H1 (cell line): ENCODE data around the gene HTR6. TPM values are rescaled to one million over a fixed set of nuclear protein-coding genes. Genes with fewer than 3 reads are reported as not detected.

Experiments
- CTCF ChIA-PET: fragments of 300-600 bp; sonication (Branson Sonifier 250); formaldehyde crosslinking; loops from one replicate; lab custom pipeline; 2021; ENCODE audit not compliant: partially characterized antibody; lab: Charles Lee
- POLR2A ChIA-PET: fragments of 300-600 bp; sonication (Branson Sonifier 250); formaldehyde crosslinking; loops from one replicate; lab custom pipeline; 2021; ENCODE audit warnings: inconsistent platforms; ENCODE audit not compliant: partially characterized antibody; lab: Charles Lee
- DNase-seq, 2 experiments: peaks; one replicate each; pipeline versions ENCODE4 v3.0.0 to v3.0.0-alpha.2; 2010 to 2022; ENCODE audit warnings: low spot score in 2 of 2, low read depth in 1 of 2, mixed read lengths in 1 of 2
- FAIRE-seq: peaks from 2 replicates; lab custom pipeline; 2011; peaks lifted over from hg19 to GRCh38; lab: Jason Lieb, UNC
- H2AFZ ChIP-seq: 2 replicates; pipeline ENCODE4 v1.8.1; 2012; ENCODE audit warnings: low read length, inconsistent platforms
- H2AK5ac ChIP-seq: 2 replicates; pipeline ENCODE4 v1.6.1; 2013; ENCODE audit warnings: low read depth, low read length
- H2BK120ac ChIP-seq: replicated peaks from 2 replicates; pipeline ENCODE3; 2013; ENCODE audit warnings: low read depth, low read length, inconsistent platforms
- H2BK12ac ChIP-seq: 2 replicates; pipeline ENCODE4 v1.6.1; 2013; ENCODE audit warnings: low read depth, low read length
- H2BK15ac ChIP-seq: 2 replicates; pipeline ENCODE4 v1.6.1; 2013; ENCODE audit warnings: low read length
- H2BK20ac ChIP-seq: 2 replicates; pipeline ENCODE4 v1.6.1; 2013; ENCODE audit warnings: low read length
- H2BK5ac ChIP-seq: 2 replicates; pipeline ENCODE4 v1.6.1; 2013; ENCODE audit warnings: low read depth, low read length
- H3K14ac ChIP-seq: 2 replicates; pipeline ENCODE4 v1.6.1; 2013; ENCODE audit warnings: inconsistent platforms; ENCODE audit not compliant: insufficient read length
- H3K18ac ChIP-seq: 2 replicates; pipeline ENCODE4 v1.6.1; 2013; ENCODE audit warnings: low read length; ENCODE audit errors: extremely low read depth
- H3K23ac ChIP-seq: 2 replicates; pipeline ENCODE4 v1.6.1; 2013; ENCODE audit warnings: inconsistent platforms; ENCODE audit not compliant: insufficient read length
- H3K23me2 ChIP-seq: 2 replicates; pipeline ENCODE4 v1.6.1; 2013; ENCODE audit warnings: low read depth, low read length
- H3K27ac ChIP-seq: 2 replicates; pipeline ENCODE4 v1.6.1; 2011; ENCODE audit warnings: low read depth, low read length, inconsistent platforms
- H3K27me3 ChIP-seq, 4 experiments: replicated peaks in 1 of 4; 1 replicate in 1 of 4; 2 replicates in 3 of 4; pipeline versions ENCODE4 v1.6.1 to v1.8.1; 2011 to 2013; ENCODE audit warnings: low read length in 3 of 4, mild to moderate bottlenecking in 3 of 4, inconsistent platforms in 2 of 4, mixed read lengths in 2 of 4, moderate library complexity in 1 of 4; ENCODE audit not compliant: control insufficient read depth in 3 of 4, insufficient read depth in 3 of 4; ENCODE audit errors: extremely low read depth in 1 of 4
- H3K36me3 ChIP-seq, 4 experiments: 2 replicates each; pipeline versions ENCODE4 v1.6.1 to v1.8.1; 2011 to 2013; ENCODE audit warnings: mild to moderate bottlenecking in 4 of 4, low read length in 3 of 4, moderate library complexity in 2 of 4, control low read depth in 1 of 4, inconsistent platforms in 1 of 4; ENCODE audit not compliant: insufficient read depth in 4 of 4, control insufficient read depth in 2 of 4
- H3K4ac ChIP-seq: replicated peaks from 2 replicates; pipeline ENCODE3; 2013; ENCODE audit warnings: low read length, low read depth, mixed read lengths, inconsistent platforms; ENCODE audit not compliant: insufficient read length
- H3K4me1 ChIP-seq, 4 experiments: replicated peaks in 1 of 4; 1 replicate in 1 of 4; 2 replicates in 3 of 4; pipeline versions ENCODE4 v1.6.1 to v1.8.1; 2011 to 2013; ENCODE audit warnings: low read length in 3 of 4, inconsistent platforms in 2 of 4, mixed read lengths in 1 of 4; ENCODE audit not compliant: insufficient read depth in 4 of 4, control insufficient read depth in 3 of 4
- H3K4me2 ChIP-seq, 2 experiments: 2 replicates each; pipeline versions ENCODE4 v1.6.1 to v1.8.1; 2011 to 2013; ENCODE audit warnings: low read depth in 2 of 2, low read length in 2 of 2, control low read depth in 1 of 2, inconsistent platforms in 1 of 2, mild to moderate bottlenecking in 1 of 2; ENCODE audit not compliant: insufficient read depth in 1 of 2
- H3K4me3 ChIP-seq, 4 experiments: fragments of 200-600, 300-600 bp in 1 of 4; sonication (generic), shearing (Covaris generic), sonication (Bioruptor Twin) in 1 of 4; 2 replicates each; pipeline versions ENCODE4 v1.5.1 to v1.8.1; 2011 to 2016; ENCODE audit warnings: low read length in 4 of 4, low read depth in 3 of 4, control low read depth in 2 of 4, inconsistent platforms in 2 of 4, mild to moderate bottlenecking in 2 of 4, mixed read lengths in 1 of 4, moderate library complexity in 1 of 4; ENCODE audit not compliant: insufficient read depth in 2 of 4; ENCODE audit errors: extremely low read depth in 1 of 4
- H3K56ac ChIP-seq: replicated peaks from 2 replicates; pipeline ENCODE3; 2013; ENCODE audit warnings: low read depth, mild to moderate bottlenecking, mixed read lengths, low read length, inconsistent platforms; ENCODE audit not compliant: insufficient read length
- H3K79me1 ChIP-seq: 2 replicates; pipeline ENCODE4 v1.6.1; 2013; ENCODE audit warnings: low read depth, low read length, control low read depth
- H3K79me2 ChIP-seq, 2 experiments: 2 replicates each; pipeline versions ENCODE4 v1.6.1 to v1.8.1; 2012 to 2013; ENCODE audit warnings: low read length in 2 of 2, mild to moderate bottlenecking in 2 of 2, inconsistent platforms in 1 of 2; ENCODE audit not compliant: insufficient read depth in 2 of 2, control insufficient read depth in 1 of 2
- H3K9ac ChIP-seq, 4 experiments: replicated peaks in 1 of 4; 1 replicate in 1 of 4; 2 replicates in 3 of 4; pipeline versions ENCODE4 v1.6.1 to v1.8.1; 2011 to 2013; ENCODE audit warnings: low read depth in 3 of 4, low read length in 3 of 4, control low read depth in 2 of 4, mild to moderate bottlenecking in 2 of 4, moderate library complexity in 2 of 4, inconsistent platforms in 1 of 4; ENCODE audit errors: extremely low read depth in 1 of 4
- H3K9me3 ChIP-seq, 2 experiments: 2 replicates each; pipeline versions ENCODE4 v1.6.1 to v1.8.1; 2012 to 2013; ENCODE audit warnings: mild to moderate bottlenecking in 2 of 2, moderate library complexity in 2 of 2, control low read depth in 1 of 2, inconsistent platforms in 1 of 2, low read depth in 1 of 2, low read length in 1 of 2, mixed read lengths in 1 of 2; ENCODE audit not compliant: insufficient read depth in 2 of 2
- H4K20me1 ChIP-seq, 2 experiments: replicated peaks in 1 of 2; 2 replicates each; pipeline versions ENCODE3 to v1.8.1; 2011 to 2013; ENCODE audit warnings: inconsistent platforms in 2 of 2, low read length in 2 of 2, mild to moderate bottlenecking in 1 of 2; ENCODE audit not compliant: insufficient read depth in 2 of 2, control insufficient read depth in 1 of 2
- H4K5ac ChIP-seq: 2 replicates; pipeline ENCODE4 v1.6.1; 2013; ENCODE audit warnings: low read length, low read depth, mixed read lengths, inconsistent platforms; ENCODE audit not compliant: insufficient read length
- H4K8ac ChIP-seq: 2 replicates; pipeline ENCODE4 v1.8.0; 2013; ENCODE audit warnings: mild to moderate bottlenecking, moderate library complexity, low read length, inconsistent platforms; ENCODE audit not compliant: insufficient read depth; ENCODE audit errors: extremely low read depth
- H4K91ac ChIP-seq: replicated peaks from 2 replicates; pipeline ENCODE3; 2013; ENCODE audit warnings: low read length, mixed read lengths, inconsistent platforms; ENCODE audit not compliant: insufficient read length
- ASH2L ChIP-seq: fragments of 200-600, 300-600 bp; sonication (generic); IDR thresholded peaks from one replicate; pipeline ENCODE4 v1.7.1; 2017; ENCODE audit warnings: low read length
- RAD21 ChIP-seq, 2 experiments: IDR thresholded peaks in 1 of 2; conservative IDR thresholded peaks in 1 of 2; 2 replicates each; pipeline ENCODE4 v1.6.1; 2011; ENCODE audit warnings: low read depth in 2 of 2, low read length in 2 of 2, improper control_type of control experiment in 1 of 2, inconsistent platforms in 1 of 2, mild to moderate bottlenecking in 1 of 2, moderate library complexity in 1 of 2
- SRF ChIP-seq: IDR thresholded peaks from 2 replicates; pipeline ENCODE4 v1.6.1; 2011; ENCODE audit warnings: mild to moderate bottlenecking, low read depth, low read length, moderate library complexity
- TAF1 ChIP-seq: IDR thresholded peaks from 2 replicates; pipeline ENCODE4 v1.6.1; 2011; ENCODE audit warnings: mild to moderate bottlenecking, low read depth, low read length
- TAF7 ChIP-seq: optimal IDR thresholded peaks from 2 replicates; pipeline ENCODE3; 2011; ENCODE audit warnings: low read depth, mild to moderate bottlenecking, inconsistent platforms, low read length, moderate library complexity, borderline replicate concordance
- WGBS, 2 experiments: shearing (Covaris generic) in 1 of 2; methylation state at CpG; one replicate each; pipeline versions ENCODE4 v1.1.6 to v1.1.7; 2013 to 2015; ENCODE audit warnings: low lambda C conversion rate in 2 of 2, mixed read lengths in 2 of 2, inconsistent platforms in 1 of 2, low coverage in 1 of 2, missing lambda C conversion rate in 1 of 2; ENCODE audit not compliant: insufficient replicate concordance in 2 of 2, insufficient coverage in 1 of 2, insufficient read length in 1 of 2; ENCODE audit errors: extremely low coverage in 1 of 2, missing lambda C conversion rate in 1 of 2; 5-methylcytosine and 5-hydroxymethylcytosine counted together
- polyA plus RNA-seq, 7 experiments: library from polyadenylated mRNA; depleted of rRNA in 3 of 7; stranded (reverse) in 5 of 7; unstranded in 2 of 7; fragments of >200 nt in 5 of 7; fragments of 200-250 nt in 2 of 7; gene quantifications; 1 replicate in 5 of 7; 2 replicates in 1 of 7; 4 replicates in 1 of 7; pipeline versions ENCODE4 v1.2.1 to v1.2.3, GENCODE V29; 2011 to 2013; ENCODE audit warnings: missing spikeins in 2 of 7, mixed read lengths in 2 of 7
- total RNA-seq: library from RNA; stranded (reverse); fragmentation: NEBNext Ultra II Directional; extraction: Animal tissue kit (Norgen Biotek cat#: 25700); gene quantifications from 2 replicates; pipeline ENCODE4 v1.2.1, GENCODE V29; 2021

HTR6 gene
- total and polyA plus RNA-seq, 2 of the 8 experiments (the other 6 are each of a cell fraction or from before 2014, with no cell fraction given), result 0.76 to 0.95 TPM

GRCh38 chr1:19644681-19645410 is 19.8 kb upstream of the HTR6 start:
- no peak overlapping the region for H3K27ac ChIP-seq
- no peak for TF ChIP-seq SRF
- peak; percentile 29 for TF ChIP-seq ASH2L
- no peak for TF ChIP-seq TAF7
- no peak for TF ChIP-seq RAD21 (IDR thresholded peaks at IDR 0.05 in 1 of 2, conservative IDR thresholded peaks at IDR 0.05 in 1 of 2; ENCODE audit: low read depth in 2 of 2, low read length in 2 of 2)
- TF ChIP-seq TAF1, result 0 out of 2 replicates have a peak, but pooled peaks have one; percentile 14

More at GRCh38 chr1:19644681-19645410, 19.8 kb upstream of the HTR6 start:
- Histone ChIP-seq H3K23me2 (peaks cover 10% of the 10 kb centered on the region; the same call in 1 of the 2 replicates), H3K4ac (no peak overlapping the region), H2AK5ac (no peak overlapping the region; the same call in 1 of the 2 replicates), H3K36me3 (no peaks in the 10 kb centered on the region), H4K20me1 (peaks cover 0 to 7% of the 10 kb centered on the region in 2 experiments), H2BK5ac (no peak overlapping the region), H3K56ac (no peak overlapping the region), H2BK20ac (no peak overlapping the region), H2BK15ac (peak overlapping the region; percentile 88; the same call in 1 of the 2 replicates), H3K18ac (peak overlapping the region; percentile 48; the same call in 1 of the 2 replicates), H2BK12ac (peak overlapping the region; percentile 80; the same call in 1 of the 2 replicates), H2AFZ (no peak overlapping the region), H4K5ac (no peak overlapping the region), H3K4me2 (peak overlapping the region; percentile 91 to 96), H3K9ac (peak overlapping the region in 3 of 4 experiments; percentile 4 to 42 (median 13); a peak in 4 of 7 replicates), H3K9me3 (no peaks in the 10 kb centered on the region), H3K79me1 (no peaks in the 10 kb centered on the region), H4K8ac (peak overlapping the region; percentile 22), H3K79me2 (no peaks in the 10 kb centered on the region), H2BK120ac (no peak overlapping the region), H3K4me1 (peaks cover 5 to 17% (median 12%) of the 10 kb centered on the region in 4 experiments), H3K27me3 (peaks cover 24 to 50% (median 35%) of the 10 kb centered on the region in 4 experiments), H4K91ac (peak overlapping the region; percentile 17), H3K4me3 (peak overlapping the region; percentile 58 to 77 (median 66)), H3K23ac (no peak overlapping the region), H3K14ac (no peak overlapping the region)
- ChIA-PET POLR2A (interaction anchor here (2.2 to 2.4 kb wide), 2 partner anchors 14 to 310 kb away, joined by 7 to 9 read pairs; no protein-coding TSS in a partner anchor), CTCF (interaction anchor here (0.8 to 4.3 kb wide), 5 partner anchors 17 to 301 kb away, joined by 3 to 23 read pairs (median 8); no protein-coding TSS in a partner anchor)
- DNase-seq (peak in 1 of 2 experiments; percentile 71), FAIRE-seq (no peak)
- 3% methylated on average over 44 of the region's 71 CpGs; no CpG with 5 or more reads in 1 of the 2 experiments for WGBS, 2 experiments
